ENCODE results near the gene THOC2.

GRCh38 chrX:123736333-123736921, 3.6 kb upstream of the THOC2 start:
- TF ChIP-seq CTCF (IDR thresholded peaks at IDR 0.05; ENCODE audit: low read depth, low read length) (no peak), EZH2phosphoT487 (IDR thresholded peaks at IDR 0.05; ENCODE audit: low read depth) (no peak)
